Measurements from ENCODE around the gene BBOX1.
"Not testable (repeated sequence)": the region's sequence is repeated elsewhere in the genome, so short reads cannot be mapped to it uniquely, and the experiment has no call there.

BBOX1 gene

GRCh38 chr11:27084518-27084917, 43.9 kb downstream of the BBOX1 start:
- no peak for TF ChIP-seq ZNF274 (IDR thresholded peaks at IDR 0.05; ENCODE audit: low read depth, low read length)
- no peak overlapping the region for H3K4me3 ChIP-seq (ENCODE audit: low read length)

- TF ChIP-seq ZNF274 (IDR thresholded peaks at IDR 0.05; ENCODE audit: low read depth, low read length) = no peak
- H3K4me3 ChIP-seq (ENCODE audit: low read length) = no peak overlapping the region
Observed at GRCh38 chr11:27085111-27085510, 44.5 kb downstream of the BBOX1 start.

- H3K4me3 ChIP-seq (ENCODE audit: low read length) = no peak overlapping the region
Observed at GRCh38 chr11:27085605-27086004, 45.0 kb downstream of the BBOX1 start.

GRCh38 chr11:27087432-27087831, 46.8 kb downstream of the BBOX1 start:
- no peak for TF ChIP-seq ZNF274 (IDR thresholded peaks at IDR 0.05; ENCODE audit: low read depth, low read length)
- no peak overlapping the region for H3K4me3 ChIP-seq (ENCODE audit: low read length)

More at GRCh38 chr11:27085605-27086004, 45.0 kb downstream of the BBOX1 start:
- TF ChIP-seq ZNF274 (IDR thresholded peaks at IDR 0.05; ENCODE audit: low read depth, low read length) = no peak

- no peak for TF ChIP-seq ZNF274 (IDR thresholded peaks at IDR 0.05; ENCODE audit: low read depth, low read length)
- no peak overlapping the region for H3K4me3 ChIP-seq (ENCODE audit: low read length)
Observed at GRCh38 chr11:27088353-27088752, 47.7 kb downstream of the BBOX1 start.

- H3K4me3 ChIP-seq (ENCODE audit: low read length) = no peak overlapping the region
- TF ChIP-seq ZNF274 (IDR thresholded peaks at IDR 0.05; ENCODE audit: low read depth, low read length) = no peak
Observed at GRCh38 chr11:27089746-27090145, 49.1 kb downstream of the BBOX1 start.

GRCh38 chr11:27090357-27090948, 49.8 kb downstream of the BBOX1 start:
- H3K4me3 ChIP-seq (ENCODE audit: low read length) = not testable (repeated sequence)

GRCh38 chr11:27094120-27094519, 53.5 kb downstream of the BBOX1 start:
- no peak for TF ChIP-seq ZNF274 (IDR thresholded peaks at IDR 0.05; ENCODE audit: low read depth, low read length)
- no peak overlapping the region for H3K4me3 ChIP-seq (ENCODE audit: low read length)

GRCh38 chr11:27095059-27095458, 54.4 kb downstream of the BBOX1 start:
- H3K4me3 ChIP-seq (ENCODE audit: low read length) = no peak overlapping the region
- TF ChIP-seq ZNF274 (IDR thresholded peaks at IDR 0.05; ENCODE audit: low read depth, low read length) = no peak

GRCh38 chr11:27095887-27096286, 55.3 kb downstream of the BBOX1 start:
- no peak for TF ChIP-seq ZNF274 (IDR thresholded peaks at IDR 0.05; ENCODE audit: low read depth, low read length)
- no peak overlapping the region for H3K4me3 ChIP-seq (ENCODE audit: low read length)

- TF ChIP-seq ZNF274 (IDR thresholded peaks at IDR 0.05; ENCODE audit: low read depth, low read length) = no peak
- no peak overlapping the region for H3K4me3 ChIP-seq (ENCODE audit: low read length)
Observed at GRCh38 chr11:27097551-27097950, 56.9 kb downstream of the BBOX1 start.

- TF ChIP-seq ZNF274 (IDR thresholded peaks at IDR 0.05; ENCODE audit: low read depth, low read length) = no peak
- H3K4me3 ChIP-seq (ENCODE audit: low read length) = no peak overlapping the region
Observed at GRCh38 chr11:27100534-27100933, 59.9 kb downstream of the BBOX1 start.

GRCh38 chr11:27107548-27107947, 66.9 kb downstream of the BBOX1 start:
- TF ChIP-seq ZNF274 (IDR thresholded peaks at IDR 0.05; ENCODE audit: low read depth, low read length) = no peak
- H3K4me3 ChIP-seq (ENCODE audit: low read length) = no peak overlapping the region

GRCh38 chr11:27108809-27109208, 68.2 kb downstream of the BBOX1 start:
- no peak for TF ChIP-seq ZNF274 (IDR thresholded peaks at IDR 0.05; ENCODE audit: low read depth, low read length)
- no peak overlapping the region for H3K4me3 ChIP-seq (ENCODE audit: low read length)

GRCh38 chr11:27111896-27112295, 71.3 kb downstream of the BBOX1 start:
- no peak overlapping the region for H3K4me3 ChIP-seq (ENCODE audit: low read length)
- no peak for TF ChIP-seq ZNF274 (IDR thresholded peaks at IDR 0.05; ENCODE audit: low read depth, low read length)

- H3K4me3 ChIP-seq (ENCODE audit: low read length) = no peak overlapping the region
- no peak for TF ChIP-seq ZNF274 (IDR thresholded peaks at IDR 0.05; ENCODE audit: low read depth, low read length)
Observed at GRCh38 chr11:27112946-27113345, 72.3 kb downstream of the BBOX1 start.

Data from GM08714 (cell line).